OCI-LY7 (cell line): ENCODE data around the gene ZNFX1. TPM values are rescaled to one million over a fixed set of nuclear protein-coding genes. Genes with fewer than 3 reads are reported as not detected.
A peak's percentile ranks its signal among the peaks of the same experiment; 100 is the strongest.
"Not testable (repeated sequence)": the region's sequence is repeated elsewhere in the genome, so short reads cannot be mapped to it uniquely, and the experiment has no call there.

Experiments used
- BruUV-seq: library from RNA; stranded (reverse); fragments of 400-500 nt; replicated peaks from 2 replicates; lab custom pipeline; 2021; lab: Mats Ljungman, UMichigan
- CTCF ChIA-PET: fragments of 300-600 bp; sonication (Branson Sonifier 250); formaldehyde crosslinking; loops from one replicate; lab custom pipeline; 2022; ENCODE audit warnings: antibody characterized with exemption; ENCODE audit not compliant: unreplicated experiment; lab: Charles Lee
- POLR2A ChIA-PET: fragments of 300-600 bp; sonication (Branson Sonifier 250); formaldehyde crosslinking; loops from one replicate; lab custom pipeline; 2022; ENCODE audit warnings: antibody characterized with exemption; lab: Charles Lee
- DNase-seq: peaks from one replicate; pipeline ENCODE4 v3.0.0-alpha.2; 2015; ENCODE audit warnings: low spot score
- H2AFZ ChIP-seq: fragments of 200-600 bp; sonication (generic), shearing (Covaris generic); 2 replicates; pipeline ENCODE4 v1.6.1; 2014; ENCODE audit warnings: mild to moderate bottlenecking, antibody characterized with exemption, low read length, moderate library complexity
- H3K27ac ChIP-seq: fragments of 200-600 bp; sonication (generic); 2 replicates; pipeline ENCODE4 v1.5.1; 2014; ENCODE audit warnings: mixed run types, low read depth, mild to moderate bottlenecking, moderate library complexity, low read length, inconsistent platforms; ENCODE audit not compliant: poor library complexity, severe bottlenecking
- H3K36me3 ChIP-seq: fragments of 200-600 bp; sonication (generic); 2 replicates; pipeline ENCODE4 v1.6.1; 2014; ENCODE audit warnings: mild to moderate bottlenecking, antibody characterized with exemption, low read length, moderate library complexity, mixed read lengths; ENCODE audit not compliant: insufficient read depth
- H3K4me1 ChIP-seq: fragments of 200-600 bp; sonication (generic); 2 replicates; pipeline ENCODE4 v1.5.1; 2014; ENCODE audit warnings: mild to moderate bottlenecking, low read length; ENCODE audit not compliant: insufficient read depth, poor library complexity, severe bottlenecking
- H3K4me2 ChIP-seq: fragments of 200-600 bp; sonication (generic); 2 replicates; pipeline ENCODE4 v1.6.1; 2014; ENCODE audit warnings: mild to moderate bottlenecking, low read length
- H3K4me3 ChIP-seq: fragments of 200-600 bp; sonication (generic); 2 replicates; pipeline ENCODE4 v1.5.1; 2014; ENCODE audit warnings: mild to moderate bottlenecking, low read depth, low read length; ENCODE audit not compliant: poor library complexity, severe bottlenecking
- H3K79me2 ChIP-seq: fragments of 200-600 bp; sonication (generic); 2 replicates; pipeline ENCODE4 v1.6.1; 2016; ENCODE audit warnings: low read depth, mild to moderate bottlenecking, low read length, moderate library complexity, mixed read lengths; ENCODE audit not compliant: insufficient read depth
- H3K9me2 ChIP-seq: fragments of 200-600 bp; sonication (generic); 2 replicates; pipeline ENCODE4 v1.6.1; 2016; ENCODE audit warnings: mild to moderate bottlenecking, low read length, mixed read lengths; ENCODE audit not compliant: insufficient read depth
- H3K9me3 ChIP-seq: fragments of 200-600 bp; sonication (generic); 2 replicates; pipeline ENCODE4 v1.6.1; 2014; ENCODE audit warnings: mild to moderate bottlenecking, mixed run types, low read length, mixed read lengths
- H4K20me1 ChIP-seq: fragments of 200-600 bp; sonication (generic); 2 replicates; pipeline ENCODE4 v1.6.1; 2014; ENCODE audit warnings: mild to moderate bottlenecking, antibody characterized with exemption, low read length, moderate library complexity, mixed read lengths; ENCODE audit not compliant: insufficient read depth
- EZH2phosphoT487 ChIP-seq: fragments of 200-600 bp; sonication (generic); IDR thresholded peaks from 2 replicates; pipeline ENCODE4 v1.6.1; 2018; ENCODE audit warnings: low read depth, borderline replicate concordance, mild to moderate bottlenecking, mixed run types, antibody characterized with exemption, low read length, moderate library complexity, mixed read lengths
- intact Hi-C: fragments of 100-400 bp; cut with micrococcal nuclease; formaldehyde crosslinking; loops from one replicate; pipeline ENCODE4 v1.10.0; 2022; ENCODE audit not compliant: unreplicated experiment
- total RNA-seq, 2 experiments: library from RNA; depleted of rRNA in 1 of 2; stranded (reverse); fragments of >200 nt in 1 of 2; shearing (Covaris generic) in 1 of 2; gene quantifications; 2 replicates each; pipeline ENCODE4 v1.2.3, GENCODE V29; 2014 to 2022
- TF ChIP-seq, protein P1 (sequence below): fragments of 200-600 bp; sonication (generic); conservative IDR thresholded peaks from 2 replicates; pipeline ENCODE4 v1.5.1; 2014; ENCODE audit warnings: mild to moderate bottlenecking, antibody characterized with exemption, low read length, moderate library complexity, mixed read lengths

The ZNFX1 gene
- total RNA-seq, 2 experiments from 2014 or later: 15.1 to 17.6 TPM

DNA sequence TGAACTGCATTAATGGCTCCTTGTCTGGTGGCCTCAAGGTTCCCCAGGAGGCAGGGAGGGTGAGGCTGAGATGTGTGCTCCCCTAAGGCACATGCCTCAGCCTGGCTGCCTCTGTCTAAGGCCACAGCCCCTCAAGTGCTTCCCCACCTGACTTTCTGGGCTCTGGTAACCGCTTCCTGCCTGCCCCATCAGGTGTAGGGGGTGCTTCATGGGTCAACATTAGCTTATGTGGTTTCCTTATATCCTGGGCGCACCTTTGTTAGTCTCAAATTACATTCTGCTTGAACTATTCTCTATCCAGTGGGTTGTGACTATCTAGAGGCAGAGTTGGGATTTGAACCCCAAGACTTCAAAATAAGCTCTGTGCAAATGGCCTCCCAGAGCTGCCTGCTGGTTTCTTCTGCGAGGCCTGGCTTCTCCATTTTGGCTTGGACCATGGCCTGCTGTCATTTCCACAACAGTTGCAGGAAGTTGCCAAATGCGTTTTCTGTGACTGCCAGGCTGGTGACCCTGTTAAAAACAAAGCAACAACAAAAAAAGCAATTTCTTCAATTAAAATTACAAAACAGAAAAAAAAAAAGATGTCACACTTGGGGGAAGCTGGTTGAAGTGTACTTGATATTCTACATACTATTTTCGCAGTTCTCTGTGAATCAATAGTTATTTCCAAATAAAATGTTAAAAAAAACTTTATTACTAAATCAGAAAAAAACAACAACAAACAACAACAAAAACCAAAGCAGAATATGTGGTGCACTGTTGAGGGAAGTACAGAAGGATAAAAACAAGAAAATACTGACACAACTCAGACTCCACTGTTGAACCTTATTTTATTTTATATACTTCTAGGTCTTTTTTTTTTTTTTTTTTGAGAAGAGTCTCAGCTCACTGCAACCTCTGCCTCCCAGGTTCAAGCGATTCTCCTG is 20.0 kb upstream of the ZNFX1 start:
- no peak overlapping the region for H3K4me3 ChIP-seq
- TF ChIP-seq, protein P1, sequence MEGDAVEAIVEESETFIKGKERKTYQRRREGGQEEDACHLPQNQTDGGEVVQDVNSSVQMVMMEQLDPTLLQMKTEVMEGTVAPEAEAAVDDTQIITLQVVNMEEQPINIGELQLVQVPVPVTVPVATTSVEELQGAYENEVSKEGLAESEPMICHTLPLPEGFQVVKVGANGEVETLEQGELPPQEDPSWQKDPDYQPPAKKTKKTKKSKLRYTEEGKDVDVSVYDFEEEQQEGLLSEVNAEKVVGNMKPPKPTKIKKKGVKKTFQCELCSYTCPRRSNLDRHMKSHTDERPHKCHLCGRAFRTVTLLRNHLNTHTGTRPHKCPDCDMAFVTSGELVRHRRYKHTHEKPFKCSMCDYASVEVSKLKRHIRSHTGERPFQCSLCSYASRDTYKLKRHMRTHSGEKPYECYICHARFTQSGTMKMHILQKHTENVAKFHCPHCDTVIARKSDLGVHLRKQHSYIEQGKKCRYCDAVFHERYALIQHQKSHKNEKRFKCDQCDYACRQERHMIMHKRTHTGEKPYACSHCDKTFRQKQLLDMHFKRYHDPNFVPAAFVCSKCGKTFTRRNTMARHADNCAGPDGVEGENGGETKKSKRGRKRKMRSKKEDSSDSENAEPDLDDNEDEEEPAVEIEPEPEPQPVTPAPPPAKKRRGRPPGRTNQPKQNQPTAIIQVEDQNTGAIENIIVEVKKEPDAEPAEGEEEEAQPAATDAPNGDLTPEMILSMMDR: no peak
- TF ChIP-seq EZH2phosphoT487: no peak
- CTCF ChIA-PET: no interaction called here

DNA sequence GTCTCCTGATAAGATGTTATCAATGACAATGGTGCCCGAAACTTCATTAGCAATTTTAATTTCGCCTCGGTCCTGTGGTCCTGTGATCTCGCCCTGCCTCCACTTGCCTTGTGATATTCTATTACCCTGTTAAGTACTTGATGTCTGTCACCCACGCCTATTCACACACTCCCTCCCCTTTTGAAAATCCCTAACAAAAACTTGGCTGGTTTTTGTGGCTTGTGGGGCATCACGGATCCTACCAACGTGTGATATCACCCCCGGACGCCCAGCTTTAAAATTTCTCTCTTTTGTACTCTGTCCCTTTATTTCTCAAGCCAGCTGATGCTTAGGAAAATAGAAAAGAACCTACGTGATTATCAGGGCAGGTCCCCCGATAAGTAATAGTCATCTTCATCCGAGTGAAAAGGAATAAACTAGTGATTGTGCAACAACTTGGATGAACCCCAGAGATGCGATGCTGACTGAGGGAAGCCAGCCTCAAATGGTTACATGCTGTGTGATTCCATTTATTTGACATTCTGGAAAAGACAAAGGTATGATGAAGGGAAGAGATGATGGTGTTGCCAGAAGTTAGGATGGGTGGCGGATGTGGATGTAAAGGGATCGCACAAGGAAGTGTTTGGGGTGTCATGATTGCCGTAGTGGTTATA is 16.3 kb upstream of the ZNFX1 start:
- BruUV-seq, H3K79me2 ChIP-seq, H3K9me3 ChIP-seq, H2AFZ ChIP-seq, H3K4me3 ChIP-seq, H3K4me2 ChIP-seq, H3K27ac ChIP-seq, intact Hi-C loops, DNase-seq, CTCF ChIA-PET, H4K20me1 ChIP-seq, POLR2A ChIA-PET, H3K9me2 ChIP-seq: not testable (repeated sequence)
- Histone ChIP-seq H3K4me1 (peaks cover 16% of the 10 kb centered on the region), H3K36me3 (peaks cover 60% of the 10 kb centered on the region)

More for the DNA sequence above, 20.0 kb upstream of the ZNFX1 start:
- Histone ChIP-seq H3K4me2 (peak overlapping the region; percentile 16; the same call in 1 of the 2 replicates), H3K36me3 (peaks cover 23% of the 10 kb centered on the region), H3K4me1 (peaks cover 16% of the 10 kb centered on the region), H3K9me2 (no peaks in the 10 kb centered on the region), H3K79me2 (no peaks in the 10 kb centered on the region), H3K27ac (peak overlapping the region; percentile 53), H2AFZ (peak overlapping the region; percentile 1; the same call in 1 of the 2 replicates), H3K9me3 (no peaks in the 10 kb centered on the region), H4K20me1 (no peaks in the 10 kb centered on the region)
- POLR2A ChIA-PET: interaction anchor here (0.6 to 0.9 kb wide), 5 partner anchors 10 to 855 kb away, joined by 3 to 4 read pairs (median 3); no protein-coding TSS in a partner anchor
- peak; percentile 76 for DNase-seq
- intact Hi-C loops: no loop called here
- no TSS peak for BruUV-seq

DNA sequence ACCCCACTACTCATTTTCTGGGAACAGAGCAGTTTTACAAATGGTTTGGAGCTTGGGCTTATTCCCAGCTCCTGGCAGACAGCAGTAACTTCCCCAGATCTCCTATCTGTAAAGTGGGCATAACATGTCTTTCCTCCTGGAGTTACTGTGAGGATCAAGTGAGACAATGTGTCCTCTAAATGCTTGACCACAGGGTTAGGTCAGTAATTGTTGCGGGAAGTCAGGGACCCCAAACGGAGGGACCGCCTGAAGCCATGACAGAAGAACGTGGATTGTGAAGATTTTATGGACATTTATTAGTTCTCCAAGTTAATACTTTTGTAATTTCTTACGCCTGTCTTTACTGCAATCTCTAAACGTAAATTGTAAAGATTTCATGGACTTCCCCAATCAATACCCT is 15.3 kb upstream of the ZNFX1 start:
- Histone ChIP-seq H3K27ac (no peak overlapping the region), H3K4me1 (peaks cover 13% of the 10 kb centered on the region), H3K4me3 (no peak overlapping the region), H3K4me2 (no peak overlapping the region), H3K79me2 (peaks cover 6% of the 10 kb centered on the region; the same call in 1 of the 2 replicates), H3K9me3 (no peaks in the 10 kb centered on the region), H2AFZ (no peak overlapping the region), H4K20me1 (peaks cover 13% of the 10 kb centered on the region; the same call in 1 of the 2 replicates), H3K9me2 (no peaks in the 10 kb centered on the region), H3K36me3 (peaks cover 70% of the 10 kb centered on the region)
- ChIA-PET CTCF (no interaction called here), POLR2A (no interaction called here)
- BruUV-seq: no TSS peak
- DNase-seq: no peak
- intact Hi-C loops: no loop called here
- TF ChIP-seq, protein P1: no peak
- no peak for TF ChIP-seq EZH2phosphoT487
